Smooth muscle cell (in vitro differentiated cells): ENCODE results near the gene CCDC187. TPM values are rescaled to one million over a fixed set of nuclear protein-coding genes. Genes with fewer than 3 reads are reported as not detected.

Experiments
- DNase-seq: peaks from one replicate; lab custom pipeline; 2025; ENCODE audit not compliant: unreplicated experiment; lab: John Stamatoyannopoulos, UW
- H2AFZ ChIP-seq: fragments of 200-600 bp; sonication (generic); 2 replicates; pipeline ENCODE4 v1.6.0; 2016; ENCODE audit warnings: antibody characterized with exemption, low read depth, mild to moderate bottlenecking
- H3F3A ChIP-seq: fragments of 200-600 bp; sonication (generic); 2 replicates; pipeline ENCODE4 v1.6.0; 2017; ENCODE audit warnings: antibody characterized with exemption, low read depth
- H3K27ac ChIP-seq: fragments of 200-600 bp; sonication (generic); 2 replicates; pipeline ENCODE4 v1.5.1; 2016; ENCODE audit warnings: low read depth, mild to moderate bottlenecking
- H3K27me3 ChIP-seq: fragments of 200-600 bp; sonication (generic); 2 replicates; pipeline ENCODE4 v1.6.1; 2016; ENCODE audit warnings: low read depth, mild to moderate bottlenecking
- H3K36me3 ChIP-seq: fragments of 200-600 bp; sonication (generic); 2 replicates; pipeline ENCODE4 v1.5.1; 2016; ENCODE audit warnings: low read depth
- H3K4me1 ChIP-seq: fragments of 200-600 bp; sonication (generic); 2 replicates; pipeline ENCODE4 v1.5.1; 2016; ENCODE audit warnings: low read depth
- H3K4me2 ChIP-seq: fragments of 200-600 bp; sonication (generic); 2 replicates; pipeline ENCODE4 v1.6.0; 2016; ENCODE audit warnings: mild to moderate bottlenecking
- H3K4me3 ChIP-seq: fragments of 200-600 bp; sonication (generic); 2 replicates; pipeline ENCODE4 v1.5.1; 2016; ENCODE audit warnings: mild to moderate bottlenecking
- H3K79me2 ChIP-seq: fragments of 200-600 bp; sonication (generic); 2 replicates; pipeline ENCODE4 v1.6.0; 2016; ENCODE audit warnings: low read depth, mild to moderate bottlenecking
- H3K9ac ChIP-seq: fragments of 200-600 bp; sonication (generic); 2 replicates; pipeline ENCODE4 v1.6.0; 2016; ENCODE audit warnings: low read depth
- H3K9me3 ChIP-seq: fragments of 200-600 bp; sonication (generic); replicated peaks from 2 replicates; pipeline ENCODE4 v1.5.1; 2016; ENCODE audit warnings: low read depth
- H4K20me1 ChIP-seq: fragments of 200-600 bp; sonication (generic); 2 replicates; pipeline ENCODE4 v1.6.0; 2016; ENCODE audit warnings: low read depth
- CTCF ChIP-seq: fragments of 200-600 bp; sonication (generic); IDR thresholded peaks from 2 replicates; pipeline ENCODE4 v1.5.1; 2017; ENCODE audit warnings: borderline replicate concordance, mild to moderate bottlenecking, antibody characterized with exemption; ENCODE audit not compliant: insufficient read depth, poor library complexity, severe bottlenecking
- WGBS: methylation state at CpG from one replicate; pipeline ENCODE4 v1.1.7; 2016; ENCODE audit warnings: low lambda C conversion rate; 5-methylcytosine and 5-hydroxymethylcytosine counted together
- polyA plus RNA-seq: library from polyadenylated mRNA; unstranded; fragments of >200 nt; fragmentation: Nextera tagmentation; extraction: Ambion mirVana; gene quantifications from 2 replicates; pipeline ENCODE4 v1.2.1, GENCODE V29; 2016
- total RNA-seq: library from RNA; depleted of rRNA; stranded (reverse); fragments of >200 nt; gene quantifications from 2 replicates; pipeline ENCODE4 v1.2.3, GENCODE V29; 2014

The CCDC187 gene
- total and polyA plus RNA-seq, 2 experiments from 2014 or later, result 0.10 TPM; not detected in 1

GRCh38 chr9:136311051-136312008 is 7.4 kb upstream of the CCDC187 start:
- Histone ChIP-seq H3K27me3 (no peaks in the 10 kb centered on the region), H3K4me2 (no peak overlapping the region), H2AFZ (no peak overlapping the region), H3K79me2 (no peaks in the 10 kb centered on the region), H3K9me3 (no peaks in the 10 kb centered on the region), H3K4me3 (no peak overlapping the region), H3K4me1 (no peaks in the 10 kb centered on the region), H3F3A (no peaks in the 10 kb centered on the region), H3K9ac (no peak overlapping the region), H3K36me3 (no peaks in the 10 kb centered on the region), H3K27ac (no peak overlapping the region), H4K20me1 (no peaks in the 10 kb centered on the region)
- no peak for TF ChIP-seq CTCF
- 80% methylated on average over 19 of the region's 23 CpGs for WGBS
- DNase-seq, result no peak

GRCh38 chr9:136310273-136311030 is 6.6 kb upstream of the CCDC187 start:
- H3K9ac ChIP-seq, result no peak overlapping the region
- no peak for TF ChIP-seq CTCF
- no peak overlapping the region for H3K4me3 ChIP-seq
- DNase-seq, result no peak
- WGBS, result 91% methylated on average over 26 of the region's 28 CpGs
- no peak overlapping the region for H2AFZ ChIP-seq
- H3K4me1 ChIP-seq, result no peaks in the 10 kb centered on the region
- H3K79me2 ChIP-seq, result no peaks in the 10 kb centered on the region
- no peaks in the 10 kb centered on the region for H4K20me1 ChIP-seq
- no peaks in the 10 kb centered on the region for H3K27me3 ChIP-seq
- no peak overlapping the region for H3K27ac ChIP-seq
- H3K36me3 ChIP-seq, result no peaks in the 10 kb centered on the region
- no peaks in the 10 kb centered on the region for H3K9me3 ChIP-seq
- no peaks in the 10 kb centered on the region for H3F3A ChIP-seq
- no peak overlapping the region for H3K4me2 ChIP-seq

- Histone ChIP-seq H3K4me2 (no peak overlapping the region), H2AFZ (no peak overlapping the region), H3K9ac (no peak overlapping the region), H4K20me1 (no peaks in the 10 kb centered on the region), H3K79me2 (no peaks in the 10 kb centered on the region), H3K9me3 (no peaks in the 10 kb centered on the region), H3K36me3 (no peaks in the 10 kb centered on the region), H3K4me3 (no peak overlapping the region), H3K27ac (no peak overlapping the region), H3K27me3 (no peaks in the 10 kb centered on the region), H3F3A (no peaks in the 10 kb centered on the region), H3K4me1 (no peaks in the 10 kb centered on the region)
- TF ChIP-seq CTCF, result no peak
- WGBS, result 99% methylated on average over 5 of the region's 5 CpGs
- no peak for DNase-seq
Measured at GRCh38 chr9:136309806-136310220, 5.9 kb upstream of the CCDC187 start.
